GM12873 (cell line): Measurements from ENCODE around the gene DYSF.

Source experiments
- TF ChIP-seq, protein P1 (sequence below): IDR thresholded peaks from 2 replicates; pipeline ENCODE4 v1.5.1; 2012; ENCODE audit warnings: low read depth, mild to moderate bottlenecking, moderate library complexity, low read length, control low read depth; ENCODE audit not compliant: insufficient read depth; ENCODE audit errors: missing control alignments

The DYSF gene

DNA sequence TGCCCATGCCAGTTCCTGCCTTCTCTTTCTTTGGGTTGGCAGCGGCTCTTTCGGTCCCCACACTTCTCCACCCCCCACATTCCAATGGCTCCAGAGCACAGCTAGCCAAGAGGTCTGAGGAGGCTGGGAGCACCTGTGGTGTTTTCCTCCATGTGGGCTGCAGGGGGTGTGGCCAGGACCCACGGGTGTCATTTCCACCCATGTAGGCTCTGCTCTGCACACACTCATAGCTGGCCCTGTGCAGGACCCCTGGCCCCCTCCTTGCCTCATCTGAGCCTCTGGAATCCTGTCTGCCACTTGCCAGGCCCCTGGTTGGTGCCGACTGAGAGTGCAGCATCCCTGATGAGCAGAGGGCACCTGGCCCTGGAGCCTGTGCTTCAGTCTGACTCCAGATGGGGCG is 46.3 kb downstream of the DYSF start:
- TF ChIP-seq, protein P1, sequence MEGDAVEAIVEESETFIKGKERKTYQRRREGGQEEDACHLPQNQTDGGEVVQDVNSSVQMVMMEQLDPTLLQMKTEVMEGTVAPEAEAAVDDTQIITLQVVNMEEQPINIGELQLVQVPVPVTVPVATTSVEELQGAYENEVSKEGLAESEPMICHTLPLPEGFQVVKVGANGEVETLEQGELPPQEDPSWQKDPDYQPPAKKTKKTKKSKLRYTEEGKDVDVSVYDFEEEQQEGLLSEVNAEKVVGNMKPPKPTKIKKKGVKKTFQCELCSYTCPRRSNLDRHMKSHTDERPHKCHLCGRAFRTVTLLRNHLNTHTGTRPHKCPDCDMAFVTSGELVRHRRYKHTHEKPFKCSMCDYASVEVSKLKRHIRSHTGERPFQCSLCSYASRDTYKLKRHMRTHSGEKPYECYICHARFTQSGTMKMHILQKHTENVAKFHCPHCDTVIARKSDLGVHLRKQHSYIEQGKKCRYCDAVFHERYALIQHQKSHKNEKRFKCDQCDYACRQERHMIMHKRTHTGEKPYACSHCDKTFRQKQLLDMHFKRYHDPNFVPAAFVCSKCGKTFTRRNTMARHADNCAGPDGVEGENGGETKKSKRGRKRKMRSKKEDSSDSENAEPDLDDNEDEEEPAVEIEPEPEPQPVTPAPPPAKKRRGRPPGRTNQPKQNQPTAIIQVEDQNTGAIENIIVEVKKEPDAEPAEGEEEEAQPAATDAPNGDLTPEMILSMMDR: no peak

DNA sequence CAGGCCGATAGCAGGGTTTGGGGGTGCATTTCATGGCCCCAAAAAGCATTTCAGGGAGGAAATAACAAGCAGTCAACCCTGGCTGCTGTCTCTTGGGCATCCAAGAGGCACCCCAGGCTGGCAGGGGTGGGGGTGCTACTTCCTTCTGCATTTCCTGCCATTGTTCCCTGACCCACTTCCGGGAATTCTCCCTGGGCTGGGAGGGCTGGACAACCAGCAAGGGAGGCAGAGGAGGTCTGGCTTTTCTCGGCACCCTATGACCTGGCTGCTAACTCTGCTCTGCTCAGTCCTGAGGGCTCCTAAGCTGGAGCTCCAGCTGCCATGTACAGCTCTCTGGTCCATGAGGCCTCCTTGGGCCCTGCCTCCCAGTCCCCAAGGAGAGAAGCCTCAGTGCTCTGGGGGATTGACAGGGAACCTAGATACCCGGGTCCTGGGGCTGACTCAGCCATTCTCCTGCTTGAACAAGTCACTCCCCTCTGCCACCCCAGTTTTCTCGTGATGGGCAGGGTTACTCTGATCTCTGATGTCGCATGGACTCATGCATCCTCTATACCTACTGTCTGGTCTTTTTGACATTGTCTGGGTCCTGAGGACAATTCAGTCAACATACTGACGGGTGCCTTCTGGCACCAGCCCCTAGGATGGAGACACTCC is 47.2 kb downstream of the DYSF start:
- TF ChIP-seq, protein P1: no peak

DNA sequence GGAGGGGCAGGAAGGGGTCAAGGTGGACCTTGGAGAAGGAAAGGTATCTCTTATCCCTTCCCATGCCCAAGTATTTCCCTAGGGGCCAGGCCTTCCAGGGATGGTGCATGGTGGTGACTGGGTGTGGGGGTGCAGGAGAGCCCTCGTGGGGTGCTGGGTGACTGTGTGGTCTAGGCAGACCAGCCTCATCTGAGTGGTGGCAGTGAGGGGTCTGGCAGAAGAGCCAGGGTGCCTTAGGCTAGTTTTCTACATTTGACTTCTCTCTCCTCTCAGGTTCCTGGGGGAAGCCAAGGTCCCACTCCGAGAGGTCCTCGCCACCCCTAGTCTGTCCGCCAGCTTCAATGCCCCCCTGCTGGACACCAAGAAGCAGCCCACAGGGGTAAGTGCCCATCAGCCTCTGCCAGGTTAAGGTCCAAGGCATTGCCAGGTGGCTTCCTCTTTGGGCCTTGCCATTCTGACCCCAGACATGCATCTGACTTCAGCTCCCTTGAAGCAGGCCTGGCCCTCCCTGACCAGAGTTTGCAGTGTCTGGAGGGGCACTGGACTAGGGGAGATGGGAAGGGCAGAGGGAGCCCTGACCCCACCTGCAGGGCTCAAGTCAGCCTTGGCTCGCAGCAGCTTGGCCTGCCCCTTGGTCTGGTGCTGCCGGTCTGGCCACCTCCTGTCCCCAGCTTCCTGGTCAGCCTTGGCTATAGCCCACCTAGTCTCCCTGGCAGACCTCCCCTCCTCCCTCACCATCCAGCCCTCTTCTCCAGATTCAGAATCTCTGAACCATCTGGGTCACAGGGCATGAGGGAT is 49.8 kb downstream of the DYSF start:
- TF ChIP-seq, protein P1: no peak

DNA sequence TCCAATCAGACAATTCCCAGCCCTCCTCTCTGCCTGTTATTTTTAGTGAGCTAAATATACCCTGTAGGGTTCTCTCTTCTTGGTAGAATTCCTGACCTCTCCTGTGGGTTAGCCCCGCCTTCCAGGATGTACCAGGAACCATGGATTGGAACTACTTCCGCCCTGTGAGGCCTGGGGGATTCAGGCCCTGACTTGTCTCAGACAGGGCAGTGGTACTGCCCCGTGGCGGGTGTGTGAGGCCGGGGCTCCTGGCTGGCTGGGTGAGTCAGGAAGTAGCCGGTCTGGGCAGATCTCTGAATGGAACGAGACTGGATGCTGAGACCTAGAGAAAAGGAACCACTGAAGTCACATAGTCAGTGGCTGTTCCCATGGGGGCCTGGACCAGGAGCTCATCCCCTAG is 50.5 kb downstream of the DYSF start:
- TF ChIP-seq, protein P1: no peak

DNA sequence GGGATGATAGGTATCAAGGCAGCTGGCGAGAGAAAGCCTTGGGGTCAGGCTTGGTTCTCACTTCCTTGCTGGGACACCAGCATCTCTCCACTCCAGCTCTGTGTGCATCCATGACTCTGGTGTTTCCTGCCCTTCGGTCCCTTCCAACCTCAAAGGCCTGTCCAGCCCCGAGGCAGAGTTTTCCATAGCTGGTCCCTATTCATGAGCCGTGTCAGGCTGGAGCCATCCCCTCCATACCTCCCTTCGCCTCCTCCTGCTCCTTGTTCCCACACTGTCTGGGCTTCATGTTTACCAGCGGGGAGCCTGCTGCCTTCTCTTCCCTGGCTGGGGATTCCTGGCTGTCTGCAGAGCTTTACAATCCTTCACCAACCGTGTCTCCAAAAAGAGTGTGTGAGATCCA is 51.2 kb downstream of the DYSF start:
- TF ChIP-seq, protein P1: no peak

DNA sequence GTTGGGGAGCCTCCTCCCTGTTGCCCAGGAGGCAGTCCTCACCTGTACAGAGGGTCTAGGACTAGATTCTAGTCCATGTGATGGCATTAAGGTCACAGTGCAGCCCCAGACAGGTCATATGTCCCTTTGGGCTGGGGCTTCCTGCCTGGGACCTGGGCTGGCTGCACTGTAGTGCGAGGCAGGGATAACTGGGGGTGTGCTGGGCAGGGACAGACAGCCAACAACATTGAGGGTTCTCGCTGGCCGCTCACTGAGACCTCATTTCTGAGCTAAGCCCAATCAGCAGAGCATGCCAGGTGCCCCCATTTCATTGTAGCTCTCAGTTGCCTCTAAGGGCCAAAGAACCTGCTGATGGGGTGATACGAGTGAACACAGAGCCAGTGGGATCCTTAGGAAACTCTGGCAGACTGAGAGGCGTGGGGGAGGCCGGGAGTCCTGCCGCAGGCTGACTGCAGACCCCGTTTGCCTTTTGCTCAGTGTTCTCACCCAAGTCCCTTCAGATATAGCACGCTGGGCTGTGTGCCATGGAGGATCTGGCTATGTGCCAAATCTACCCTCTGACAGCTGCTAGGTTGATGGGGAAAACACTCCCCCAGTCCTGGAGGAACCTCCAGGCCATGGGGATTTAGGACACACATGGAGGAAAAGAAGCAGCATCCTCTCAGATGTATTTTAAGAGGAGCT is 51.9 kb downstream of the DYSF start:
- TF ChIP-seq, protein P1: no peak

DNA sequence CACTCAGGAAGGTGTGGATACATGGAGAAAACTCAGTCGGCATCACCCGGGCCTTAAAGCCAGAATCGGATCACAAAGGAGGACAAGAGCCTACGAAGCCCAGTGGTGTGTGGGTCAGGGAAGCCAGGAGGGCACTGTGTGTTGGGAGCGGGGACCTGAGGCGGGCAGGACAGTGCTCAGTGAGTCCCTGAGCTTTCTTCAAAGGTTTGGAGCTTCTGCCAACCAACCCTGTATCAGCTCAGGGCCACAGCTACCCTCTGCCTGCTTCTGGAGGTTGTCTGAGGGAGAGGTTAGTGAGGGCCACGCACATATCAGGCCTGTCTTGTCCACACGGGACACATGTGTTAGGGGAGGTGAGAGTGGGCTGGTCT is 52.4 kb downstream of the DYSF start:
- TF ChIP-seq, protein P1: no peak
